Esophagus muscularis mucosa (tissue), 3 donors: ENCODE measurements around the gene CNOT6.
"Not testable (repeated sequence)": the region's sequence is repeated elsewhere in the genome, so short reads cannot be mapped to it uniquely, and the experiment has no call there.

Experiments
- CTCF ChIP-seq, 3 experiments: fragments of 200-600 bp in 2 of 3; fragments of 450-650 bp in 1 of 3; sonication (generic) in 2 of 3; IDR thresholded peaks; one replicate each; pipeline ENCODE4 v1.5.1; 2017 to 2019; ENCODE audit warnings: antibody characterized with exemption in 3 of 3, mild to moderate bottlenecking in 2 of 3, moderate library complexity in 1 of 3
- POLR2A ChIP-seq: fragments of 450-650 bp; IDR thresholded peaks from one replicate; pipeline ENCODE4 v1.6.1; 2017; ENCODE audit warnings: antibody characterized with exemption, moderate library complexity, mild to moderate bottlenecking, low read depth
- POLR2AphosphoS5 ChIP-seq, 2 donors: sonication (generic); formaldehyde crosslinking; IDR thresholded peaks; one replicate each; pipeline ENCODE4 v1.6.1; 2017; ENCODE audit warnings: antibody characterized with exemption in 2 of 2

GRCh38 chr5:180497865-180498264, 3.7 kb downstream of the CNOT6 start:
- TF ChIP-seq CTCF (IDR thresholded peaks at IDR 0.05); POLR2A; POLR2AphosphoS5 (IDR thresholded peaks at IDR 0.05): not testable (repeated sequence)
